Airway epithelial cell (primary cell): Measurements from ENCODE around the gene FUT1. TPM values are rescaled to one million over a fixed set of nuclear protein-coding genes. Genes with fewer than 3 reads are reported as not detected.

Source experiments
- total RNA-seq: library from RNA; depleted of rRNA; stranded (reverse); fragments of >200 nt; gene quantifications from 2 replicates; pipeline ENCODE4 v1.2.3, GENCODE V29; 2015

Gene FUT1
- total RNA-seq, result 8.0 and 8.2 TPM in 2 replicates

GRCh38 chr19:48752496-48753365, at the start of gene FUT1:
Gene FUT1 (minus strand): TSS chr19:48752641. CDS start chr19:48751281, 1,360 bp downstream.

GRCh38 chr19:48755084-48755641, 2.7 kb upstream of the FUT1 start, which contains the start of gene FGF21:
Gene FGF21 (plus strand): TSS chr19:48755524. CDS start chr19:48756237, 713 bp downstream.

GRCh38 chr19:48746738-48747575, 5.5 kb downstream of the FUT1 start, which contains the start of gene IZUMO1:
Gene IZUMO1 (minus strand): TSS chr19:48746909. CDS start chr19:48745859, 1,050 bp downstream.

GRCh38 chr19:48740164-48740972, 12.1 kb downstream of the FUT1 start, which contains the start of gene RASIP1:
Gene RASIP1 (minus strand): TSS chr19:48740610. CDS start chr19:48740282, 328 bp downstream.

GRCh38 chr19:48719263-48720171, 32.9 kb downstream of the FUT1 start, which contains the start of gene MAMSTR:
Gene MAMSTR (minus strand): TSS chr19:48719725. CDS start chr19:48719031, 694 bp downstream.

Other genes with a start within 250 kb of the FUT1 start
- gene LMTK3, start 240.8 kb downstream of the FUT1 start, total RNA-seq, result 5.8 and 7.5 TPM in 2 replicates
- gene SULT2B1, start 200.5 kb downstream of the FUT1 start, total RNA-seq, result 60.3 and 60.8 TPM in 2 replicates
- not detected in 2 replicates for gene SPACA4, start 145.9 kb downstream of the FUT1 start, total RNA-seq
- gene FAM83E, start 137.6 kb downstream of the FUT1 start, total RNA-seq, result 2.0 and 6.7 TPM in 2 replicates
- gene RPL18, start 133.5 kb downstream of the FUT1 start, total RNA-seq, result 2,904 and 4,070 TPM in 2 replicates
- gene SPHK2, start 133.1 kb downstream of the FUT1 start, total RNA-seq, result 13.8 and 15.9 TPM in 2 replicates
- 9.7 TPM in 2 replicates for gene DBP, start 115.3 kb downstream of the FUT1 start, total RNA-seq
- 2.1 and 2.4 TPM in 2 replicates for gene CA11, start 106.5 kb downstream of the FUT1 start, total RNA-seq
- not detected in 2 replicates for gene NTN5, start 79.6 kb downstream of the FUT1 start, total RNA-seq
- gene FUT2, start 56.7 kb downstream of the FUT1 start, total RNA-seq, result 10.4 and 10.5 TPM in 2 replicates
- 0.85 and 0.88 TPM in 2 replicates for gene MAMSTR, start 32.9 kb downstream of the FUT1 start, total RNA-seq
- 3.0 and 4.8 TPM in 2 replicates for gene RASIP1, start 12.0 kb downstream of the FUT1 start, total RNA-seq
- 0.28 TPM in 1 of 2 replicates, not detected in the other for gene IZUMO1, start 5.7 kb downstream of the FUT1 start, total RNA-seq
- not detected in 2 replicates for gene FGF21, start 2.9 kb upstream of the FUT1 start, total RNA-seq
- 43.5 and 69.6 TPM in 2 replicates for gene BCAT2, start 58.4 kb upstream of the FUT1 start, total RNA-seq
- 1.1 and 2.4 TPM in 2 replicates for gene HSD17B14, start 83.8 kb upstream of the FUT1 start, total RNA-seq
- 1.7 and 5.3 TPM in 2 replicates for gene PLEKHA4, start 116.0 kb upstream of the FUT1 start, total RNA-seq
- 25.3 and 25.5 TPM in 2 replicates for gene PPP1R15A, start 119.8 kb upstream of the FUT1 start, total RNA-seq
- not detected in 2 replicates for gene TULP2, start 146.1 kb upstream of the FUT1 start, total RNA-seq
- gene NUCB1, start 147.7 kb upstream of the FUT1 start, total RNA-seq, result 186 and 191 TPM in 2 replicates
- gene DHDH, start 181.1 kb upstream of the FUT1 start, total RNA-seq, result 0.33 and 1.1 TPM in 2 replicates
- gene BAX, start 202.2 kb upstream of the FUT1 start, total RNA-seq, result 74.6 and 94.5 TPM in 2 replicates
- gene FTL, start 212.7 kb upstream of the FUT1 start, total RNA-seq, result 788 and 1,050 TPM in 2 replicates
- gene GYS1, start 240.7 kb upstream of the FUT1 start, total RNA-seq, result 63.5 and 69.1 TPM in 2 replicates
- 300 and 321 TPM in 2 replicates for gene RUVBL2, start 241.2 kb upstream of the FUT1 start, total RNA-seq